Nephron progenitor cell (in vitro differentiated cells): ENCODE measurements around the gene LGI1.

Experiments
- DNase-seq: peaks from one replicate; pipeline ENCODE4 v3.0.0; 2021
- H3K27ac Mint-ChIP-seq: 2 replicates; pipeline ENCODE4 v1.8.0; 2021; ENCODE audit warnings: mild to moderate bottlenecking, moderate library complexity, mixed read lengths
- H3K27me3 Mint-ChIP-seq: 2 replicates; pipeline ENCODE4 v1.8.0; 2021; ENCODE audit warnings: mild to moderate bottlenecking, low read depth, mixed read lengths; ENCODE audit not compliant: poor library complexity
- H3K36me3 Mint-ChIP-seq: 2 replicates; pipeline ENCODE4 v1.8.0; 2021; ENCODE audit warnings: low read depth, mixed read lengths
- H3K4me1 Mint-ChIP-seq: 2 replicates; pipeline ENCODE4 v1.8.0; 2021; ENCODE audit warnings: mixed read lengths
- H3K4me3 Mint-ChIP-seq: 2 replicates; pipeline ENCODE4 v1.8.0; 2021; ENCODE audit warnings: mild to moderate bottlenecking, moderate library complexity, mixed read lengths
- H3K9me3 Mint-ChIP-seq: 2 replicates; pipeline ENCODE4 v1.8.0; 2021; ENCODE audit warnings: mild to moderate bottlenecking, moderate library complexity, mixed read lengths
- CTCF ChIP-seq: fragments of 200-600 bp; sonication (generic); IDR thresholded peaks from 2 replicates; pipeline ENCODE4 v1.5.0; 2021; ENCODE audit warnings: antibody characterized with exemption

The LGI1 gene

GRCh38 chr10:93718937-93719725 lies 38.6 kb upstream of the LGI1 start:
- Mint-ChIP-seq H3K9me3 (no peaks in the 10 kb centered on the region), H3K4me1 (no peaks in the 10 kb centered on the region), H3K4me3 (no peak overlapping the region), H3K27me3 (peaks cover 16% of the 10 kb centered on the region), H3K27ac (no peak overlapping the region), H3K36me3 (no peaks in the 10 kb centered on the region)
- DNase-seq = no peak
- TF ChIP-seq CTCF = no peak

GRCh38 chr10:93719901-93720300 lies 37.8 kb upstream of the LGI1 start:
- no peak for TF ChIP-seq CTCF
- no peak overlapping the region for H3K27ac Mint-ChIP-seq
- no peak for DNase-seq
- no peaks in the 10 kb centered on the region for H3K36me3 Mint-ChIP-seq
- no peaks in the 10 kb centered on the region for H3K9me3 Mint-ChIP-seq
- peaks cover 16% of the 10 kb centered on the region for H3K27me3 Mint-ChIP-seq
- H3K4me1 Mint-ChIP-seq = no peaks in the 10 kb centered on the region
- H3K4me3 Mint-ChIP-seq = no peak overlapping the region

GRCh38 chr10:93722550-93722949 lies 35.2 kb upstream of the LGI1 start:
- Mint-ChIP-seq H3K4me1 (no peaks in the 10 kb centered on the region), H3K27ac (no peak overlapping the region), H3K4me3 (no peak overlapping the region)

GRCh38 chr10:93723153-93723552 lies 34.6 kb upstream of the LGI1 start:
- H3K36me3 Mint-ChIP-seq = no peaks in the 10 kb centered on the region
- no peaks in the 10 kb centered on the region for H3K9me3 Mint-ChIP-seq
- H3K4me1 Mint-ChIP-seq = no peaks in the 10 kb centered on the region
- H3K27me3 Mint-ChIP-seq = peaks cover 11% of the 10 kb centered on the region
- DNase-seq = no peak
- TF ChIP-seq CTCF = no peak
- no peak overlapping the region for H3K4me3 Mint-ChIP-seq
- no peak overlapping the region for H3K27ac Mint-ChIP-seq

More at GRCh38 chr10:93722550-93722949, 35.2 kb upstream of the LGI1 start:
- Mint-ChIP-seq H3K36me3 (no peaks in the 10 kb centered on the region), H3K27me3 (peaks cover 12% of the 10 kb centered on the region), H3K9me3 (no peaks in the 10 kb centered on the region)
- DNase-seq = no peak
- TF ChIP-seq CTCF = no peak

GRCh38 chr10:93726024-93726423 lies 31.7 kb upstream of the LGI1 start:
- H3K36me3 Mint-ChIP-seq = no peaks in the 10 kb centered on the region
- no peak for TF ChIP-seq CTCF
- H3K27me3 Mint-ChIP-seq = peaks cover 10% of the 10 kb centered on the region
- H3K4me3 Mint-ChIP-seq = no peak overlapping the region
- DNase-seq = no peak
- no peak overlapping the region for H3K27ac Mint-ChIP-seq
- no peaks in the 10 kb centered on the region for H3K9me3 Mint-ChIP-seq
- H3K4me1 Mint-ChIP-seq = no peaks in the 10 kb centered on the region

- no peak for TF ChIP-seq CTCF
- no peaks in the 10 kb centered on the region for H3K36me3 Mint-ChIP-seq
- H3K4me1 Mint-ChIP-seq = peaks cover 16% of the 10 kb centered on the region
- H3K4me3 Mint-ChIP-seq = no peak overlapping the region
- H3K27me3 Mint-ChIP-seq = peaks cover 7% of the 10 kb centered on the region
- no peak overlapping the region for H3K27ac Mint-ChIP-seq
- H3K9me3 Mint-ChIP-seq = no peaks in the 10 kb centered on the region
- DNase-seq = no peak
Measured at GRCh38 chr10:93741367-93741766, 16.4 kb upstream of the LGI1 start.
